NCI-H2029 treated with DMSO at 0.1 percent for 48 hours (cell line): ENCODE measurements around the gene NPEPPS.

Source experiments
- DNase-seq: peaks from one replicate; lab custom pipeline; 2025; lab: John Stamatoyannopoulos, UW

NPEPPS gene

GRCh38 chr17:47629826-47630225 lies 98.9 kb downstream of the NPEPPS start:
- DNase-seq: no peak

- no peak for DNase-seq
Observed at GRCh38 chr17:47630614-47631013, 99.7 kb downstream of the NPEPPS start.

DNA sequence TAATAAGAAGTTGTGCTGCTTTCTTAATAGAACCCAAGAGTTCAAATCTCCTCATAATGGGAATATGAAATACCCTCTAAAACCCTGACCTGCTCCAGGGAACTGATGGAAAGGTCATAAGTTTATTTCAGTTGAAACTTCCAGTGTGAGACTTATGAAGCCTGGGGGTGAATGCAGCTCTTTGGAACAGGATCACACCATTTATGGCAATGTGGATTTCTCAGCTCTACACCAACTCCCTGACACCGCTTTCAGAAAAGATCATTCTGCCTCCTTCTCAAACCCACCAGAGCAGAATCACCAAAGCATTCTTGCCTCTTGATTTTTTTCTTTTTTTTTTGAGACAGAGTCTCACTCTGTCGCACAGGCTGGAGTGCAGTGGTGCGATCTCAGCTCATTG lies 102.1 kb downstream of the NPEPPS start:
- DNase-seq: no peak

DNA sequence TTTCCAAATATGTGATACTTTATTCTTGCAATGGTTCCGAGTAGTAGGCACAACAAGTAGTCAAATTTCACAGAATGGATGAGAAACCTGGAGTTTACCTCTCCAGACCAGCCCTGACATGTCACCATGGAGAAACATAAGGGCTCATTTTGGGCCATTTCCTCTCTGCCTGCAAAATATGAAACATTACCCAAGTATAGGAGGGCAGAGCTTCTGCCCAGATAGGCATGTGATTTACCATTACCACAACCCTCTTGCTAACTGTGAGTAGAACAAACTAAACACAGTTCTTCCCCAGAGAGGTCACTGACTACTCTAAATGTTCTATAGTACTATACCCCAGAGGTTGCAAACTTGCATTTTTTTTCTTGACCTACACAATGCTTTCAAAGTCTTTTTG lies 103.1 kb downstream of the NPEPPS start:
- DNase-seq: no peak

DNA sequence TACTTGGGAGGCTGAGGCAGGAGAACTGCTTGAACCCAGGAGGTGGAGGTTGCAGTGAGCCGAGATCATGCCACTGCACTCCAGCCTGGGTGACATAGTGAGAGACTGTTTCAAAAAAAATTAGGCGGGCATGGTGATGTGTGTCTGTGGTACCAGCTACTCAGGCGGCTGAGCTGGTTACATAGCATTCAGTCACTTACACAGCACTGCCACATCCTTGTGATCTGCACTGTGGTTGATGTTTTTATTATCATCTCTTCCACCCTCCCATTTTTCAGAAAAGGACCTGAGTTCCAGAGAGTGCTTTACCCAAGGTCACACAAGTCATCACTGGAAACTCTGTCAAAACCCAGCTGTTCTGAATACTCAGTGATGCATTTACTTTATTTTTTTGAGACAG lies 104.0 kb downstream of the NPEPPS start:
- no peak for DNase-seq

GRCh38 chr17:47635734-47636133 lies 104.8 kb downstream of the NPEPPS start:
- DNase-seq: no peak

DNA sequence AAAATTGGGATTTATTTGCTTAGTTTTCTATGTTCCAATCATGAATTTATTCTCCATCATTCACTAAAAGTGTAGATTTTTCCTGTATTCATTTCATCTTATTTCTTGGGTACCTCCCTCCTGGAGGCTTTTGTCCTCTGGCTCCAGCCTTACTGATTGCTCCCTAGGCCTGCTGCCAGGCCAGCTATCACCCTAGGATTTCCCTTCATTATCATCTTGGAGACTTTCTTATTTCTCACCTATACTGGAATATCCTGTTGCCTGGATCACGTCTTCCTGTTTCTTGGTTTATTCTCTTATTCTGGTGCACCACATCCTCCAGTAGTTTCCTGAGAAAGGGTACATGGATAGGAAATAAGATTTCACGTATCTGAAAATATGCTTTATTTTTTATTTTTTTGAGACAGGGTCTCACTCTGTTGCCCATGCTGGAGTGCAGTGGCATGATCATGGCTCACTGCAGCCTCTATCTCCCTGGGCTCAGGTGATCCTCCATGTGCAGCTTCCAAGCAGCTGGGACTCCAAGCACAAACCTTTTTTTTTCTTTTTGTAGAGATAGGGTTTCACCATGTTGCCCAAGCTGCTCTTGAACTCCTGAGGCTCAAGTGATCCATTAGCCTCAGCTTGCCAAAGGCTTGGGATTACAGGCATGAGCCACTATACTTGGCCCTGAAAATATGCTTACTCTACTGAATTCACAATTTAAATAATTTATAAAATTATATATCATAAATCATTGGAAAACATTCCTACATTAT lies 105.5 kb downstream of the NPEPPS start:
- no peak for DNase-seq

DNA sequence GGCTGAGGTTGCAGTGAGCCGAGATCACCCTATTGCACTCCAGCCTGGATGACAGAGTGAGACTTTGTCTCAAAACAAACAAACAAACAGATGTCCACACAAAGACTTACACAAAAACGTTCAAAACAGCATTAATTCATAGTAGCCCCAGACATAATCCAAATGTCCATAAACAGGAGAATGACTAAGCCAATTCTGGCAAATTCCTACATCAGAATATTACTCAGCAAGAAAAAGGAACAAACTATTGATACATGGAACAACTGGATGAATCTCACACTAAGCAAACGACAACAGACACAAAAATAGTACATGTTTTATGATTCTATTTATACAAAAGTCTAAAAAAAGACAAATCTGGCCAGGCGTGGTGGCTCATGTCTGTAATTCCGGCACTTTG lies 108.0 kb downstream of the NPEPPS start:
- no peak for DNase-seq

DNA sequence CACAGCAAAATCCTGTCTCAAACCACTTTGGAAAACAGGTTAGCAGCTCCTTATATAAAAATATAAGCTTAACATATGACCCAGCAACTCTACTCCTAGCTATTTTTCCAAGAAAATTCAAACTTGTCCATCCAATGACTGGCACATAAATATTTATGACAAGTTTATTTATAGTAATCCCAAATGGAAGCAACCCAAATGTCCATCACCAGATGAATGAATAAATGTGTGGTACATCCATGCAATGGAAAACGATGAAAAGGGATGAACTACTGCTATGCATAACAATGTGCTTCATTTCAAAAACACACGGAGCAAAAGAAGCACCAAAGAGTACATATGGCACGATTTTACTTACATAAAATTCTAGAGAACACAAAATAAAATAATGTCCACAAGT lies 109.2 kb downstream of the NPEPPS start:
- no peak for DNase-seq

GRCh38 chr17:47641202-47641601 lies 110.3 kb downstream of the NPEPPS start:
- no peak for DNase-seq

DNA sequence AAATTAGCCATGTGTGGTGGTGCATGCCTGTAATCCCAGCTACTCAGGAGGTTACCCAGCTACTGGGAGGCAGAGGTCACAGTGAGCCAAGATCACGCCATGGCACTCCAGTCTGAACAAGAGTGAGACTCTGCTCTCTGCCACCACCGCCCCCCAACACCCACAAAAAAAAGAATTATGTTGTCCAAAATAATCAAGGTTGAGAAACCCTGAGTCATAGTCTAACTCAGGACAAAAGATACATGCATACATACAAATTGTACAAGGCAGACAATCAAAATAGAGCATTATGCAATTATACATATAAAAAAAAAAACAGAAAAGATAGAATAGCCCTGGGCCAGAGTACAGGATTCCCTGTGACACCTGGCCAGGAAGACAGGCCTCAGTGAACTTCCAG lies 112.2 kb downstream of the NPEPPS start:
- no peak for DNase-seq

DNA sequence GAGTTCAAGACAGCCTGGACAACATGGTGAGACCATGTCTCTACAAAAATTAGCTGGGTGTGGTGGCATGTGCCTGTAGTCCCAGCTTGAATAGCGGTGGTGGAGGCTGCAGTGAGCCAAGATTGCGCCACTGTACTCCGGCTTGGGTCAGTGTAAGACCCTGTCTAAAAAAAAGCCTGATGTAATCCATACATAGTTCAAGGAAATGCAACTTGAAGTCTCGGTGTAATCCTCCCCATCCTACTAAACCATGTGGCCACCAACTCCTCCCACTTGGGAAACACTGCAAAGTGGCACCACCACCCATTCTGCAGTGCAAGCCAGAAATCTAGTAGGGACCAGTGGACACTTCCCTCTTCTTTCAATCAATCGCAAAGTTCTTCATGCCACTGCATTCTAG lies 113.4 kb downstream of the NPEPPS start:
- DNase-seq: no peak

GRCh38 chr17:47649153-47649971 lies 118.5 kb downstream of the NPEPPS start, which contains the start of gene KPNB1:
KPNB1 (plus strand) TSS chr17:47649919; CDS start chr17:47650245, 326 bp downstream.
- peak; percentile 88 for DNase-seq

DNA sequence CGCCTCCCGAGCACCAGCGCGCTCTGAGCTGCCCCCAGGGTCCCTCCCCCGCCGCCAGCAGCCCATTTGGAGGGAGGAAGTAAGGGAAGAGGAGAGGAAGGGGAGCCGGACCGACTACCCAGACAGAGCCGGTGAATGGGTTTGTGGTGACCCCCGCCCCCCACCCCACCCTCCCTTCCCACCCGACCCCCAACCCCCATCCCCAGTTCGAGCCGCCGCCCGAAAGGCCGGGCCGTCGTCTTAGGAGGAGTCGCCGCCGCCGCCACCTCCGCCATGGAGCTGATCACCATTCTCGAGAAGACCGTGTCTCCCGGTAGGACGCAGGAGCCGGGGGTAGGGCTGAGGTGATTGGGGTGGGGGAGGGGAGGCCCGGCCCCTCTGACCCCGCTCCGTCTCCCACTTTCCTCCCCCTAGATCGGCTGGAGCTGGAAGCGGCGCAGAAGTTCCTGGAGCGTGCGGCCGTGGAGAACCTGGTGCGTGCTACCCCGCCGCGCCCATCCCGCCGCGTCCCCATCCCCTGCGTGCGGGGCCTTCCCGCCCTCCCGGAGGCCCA lies 119.1 kb downstream of the NPEPPS start:
- no peak for DNase-seq

GRCh38 chr17:47650525-47651522 lies 119.9 kb downstream of the NPEPPS start:
- peak; percentile 60 for DNase-seq

- no peak for DNase-seq
Observed at GRCh38 chr17:47651704-47652103, 120.8 kb downstream of the NPEPPS start.

- DNase-seq: no peak
Observed at GRCh38 chr17:47652570-47652969, 121.7 kb downstream of the NPEPPS start.

DNA sequence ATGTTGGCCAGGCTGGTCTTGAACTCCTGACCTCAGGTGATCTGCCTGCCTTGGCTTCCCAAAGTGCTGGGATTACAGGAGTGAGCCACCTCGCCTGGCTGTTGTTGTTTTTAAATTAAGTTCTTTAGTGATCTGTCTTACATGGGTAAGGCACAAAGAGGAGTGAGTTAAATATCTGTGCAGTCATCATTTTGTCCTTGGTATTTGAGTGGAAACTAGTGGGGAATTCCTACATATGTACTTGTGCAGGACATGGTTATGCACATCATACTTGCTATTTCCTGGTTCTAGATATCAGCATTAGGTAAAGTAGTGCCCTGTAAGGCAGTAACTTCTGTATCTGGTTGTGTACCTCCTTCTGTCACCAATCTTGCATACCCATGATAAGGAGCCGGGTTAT lies 122.5 kb downstream of the NPEPPS start:
- no peak for DNase-seq

DNA sequence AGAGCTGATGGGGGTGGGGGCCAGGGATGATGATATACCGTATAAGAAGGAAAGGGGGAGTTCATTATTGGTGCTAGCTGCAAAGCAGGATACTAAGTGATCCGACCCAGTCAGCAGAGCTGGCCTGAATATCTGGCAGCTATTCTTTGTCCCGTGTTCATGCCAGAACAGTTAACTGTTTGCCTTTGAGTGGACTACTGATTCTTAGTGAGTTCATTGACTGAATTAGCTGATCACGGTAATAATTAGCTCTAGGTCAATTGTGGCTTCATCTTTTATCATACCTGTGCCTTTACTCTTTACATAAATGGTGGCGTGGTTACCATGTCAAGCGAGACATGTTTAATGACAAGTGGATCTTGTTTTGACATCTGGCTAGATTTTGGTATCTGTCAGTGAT lies 124.1 kb downstream of the NPEPPS start:
- DNase-seq: no peak

- no peak for DNase-seq
Observed at GRCh38 chr17:47660064-47660492, 129.2 kb downstream of the NPEPPS start.

GRCh38 chr17:47663912-47664623 lies 133.2 kb downstream of the NPEPPS start:
- DNase-seq: peak; percentile 23
